HCT116 (cell line): ENCODE data around the gene GASK1A.

ENCODE experiments used
- POLR2A ChIP-seq: IDR thresholded peaks from 2 replicates; pipeline ENCODE4 v1.7.0; 2011; ENCODE audit warnings: borderline replicate concordance; ENCODE audit not compliant: insufficient read depth, insufficient read length; ENCODE audit errors: extremely low read depth
- POLR2AphosphoS5 ChIP-seq: IDR thresholded peaks from 2 replicates; pipeline ENCODE4 v1.6.1; 2011; ENCODE audit warnings: mild to moderate bottlenecking, low read depth, low read length, moderate library complexity
- RAD21 ChIP-seq: IDR thresholded peaks from 2 replicates; pipeline ENCODE4 v1.6.1; 2012; ENCODE audit warnings: low read depth, mild to moderate bottlenecking
- TF ChIP-seq, protein P1 (sequence below), 3 experiments: fragments of 200-600 bp in 1 of 3; sonication (generic) in 1 of 3; IDR thresholded peaks in 2 of 3; conservative IDR thresholded peaks in 1 of 3; 2 replicates each; pipeline ENCODE4 v1.5.1; 2012 to 2017; ENCODE audit warnings: low read depth in 2 of 3, low read length in 2 of 3, antibody characterized with exemption in 1 of 3, borderline replicate concordance in 1 of 3, control low read depth in 1 of 3, mild to moderate bottlenecking in 1 of 3, mixed read lengths in 1 of 3, mixed run types in 1 of 3, moderate library complexity in 1 of 3; ENCODE audit not compliant: insufficient read depth in 1 of 3
- TF ChIP-seq, protein P2 (sequence below): IDR thresholded peaks from 2 replicates; pipeline ENCODE4 v1.6.1; 2012

DNA sequence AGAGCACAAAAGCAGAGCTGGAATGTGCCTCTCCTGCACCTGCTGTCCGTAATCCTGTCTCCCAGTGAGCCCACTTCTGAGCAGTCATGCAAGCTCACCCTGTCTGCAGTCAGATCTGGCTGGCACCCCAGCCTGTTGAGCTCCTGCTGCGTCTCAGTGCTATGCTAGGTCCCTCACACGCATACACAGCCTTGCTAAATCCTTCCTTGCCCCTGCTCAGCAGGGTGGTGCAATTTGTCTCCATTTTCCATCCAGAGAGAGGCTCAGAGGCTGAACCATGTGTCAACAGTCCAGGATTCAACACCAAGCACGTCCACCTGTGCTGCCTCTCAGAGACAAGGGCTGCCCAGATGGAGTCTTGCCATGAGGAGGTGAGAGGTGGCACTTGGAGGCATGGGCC, 115.7 kb downstream of the GASK1A start:
- TF ChIP-seq, protein P1, sequence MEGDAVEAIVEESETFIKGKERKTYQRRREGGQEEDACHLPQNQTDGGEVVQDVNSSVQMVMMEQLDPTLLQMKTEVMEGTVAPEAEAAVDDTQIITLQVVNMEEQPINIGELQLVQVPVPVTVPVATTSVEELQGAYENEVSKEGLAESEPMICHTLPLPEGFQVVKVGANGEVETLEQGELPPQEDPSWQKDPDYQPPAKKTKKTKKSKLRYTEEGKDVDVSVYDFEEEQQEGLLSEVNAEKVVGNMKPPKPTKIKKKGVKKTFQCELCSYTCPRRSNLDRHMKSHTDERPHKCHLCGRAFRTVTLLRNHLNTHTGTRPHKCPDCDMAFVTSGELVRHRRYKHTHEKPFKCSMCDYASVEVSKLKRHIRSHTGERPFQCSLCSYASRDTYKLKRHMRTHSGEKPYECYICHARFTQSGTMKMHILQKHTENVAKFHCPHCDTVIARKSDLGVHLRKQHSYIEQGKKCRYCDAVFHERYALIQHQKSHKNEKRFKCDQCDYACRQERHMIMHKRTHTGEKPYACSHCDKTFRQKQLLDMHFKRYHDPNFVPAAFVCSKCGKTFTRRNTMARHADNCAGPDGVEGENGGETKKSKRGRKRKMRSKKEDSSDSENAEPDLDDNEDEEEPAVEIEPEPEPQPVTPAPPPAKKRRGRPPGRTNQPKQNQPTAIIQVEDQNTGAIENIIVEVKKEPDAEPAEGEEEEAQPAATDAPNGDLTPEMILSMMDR (IDR thresholded peaks at IDR 0.05 in 2 of 3, conservative IDR thresholded peaks at IDR 0.05 in 1 of 3; ENCODE audit: borderline replicate concordance in 1 of 3, insufficient read depth in 1 of 3, low read depth in 2 of 3, low read length in 2 of 3), result no peak
- TF ChIP-seq RAD21 (no peak), POLR2A (no peak), POLR2AphosphoS5 (no peak)
- TF ChIP-seq, protein P2, sequence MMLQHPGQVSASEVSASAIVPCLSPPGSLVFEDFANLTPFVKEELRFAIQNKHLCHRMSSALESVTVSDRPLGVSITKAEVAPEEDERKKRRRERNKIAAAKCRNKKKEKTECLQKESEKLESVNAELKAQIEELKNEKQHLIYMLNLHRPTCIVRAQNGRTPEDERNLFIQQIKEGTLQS, result no peak
